HepG2 (cell line): ENCODE data around the gene LTC4S. TPM values are rescaled to one million over a fixed set of nuclear protein-coding genes. Genes with fewer than 3 reads are reported as not detected.

Experiments
- ATF4 ChIP-seq, 2 experiments: fragments of 450-650 bp in 1 of 2; sonication (generic) in 1 of 2; formaldehyde crosslinking; IDR thresholded peaks; 2 replicates each; pipeline versions ENCODE4 v1.5.0 to v1.8.0; 2020 to 2022; ENCODE audit warnings: mild to moderate bottlenecking in 1 of 2, missing genetic modification reagents in 1 of 2
- BATF2 ChIP-seq: sonication (generic); formaldehyde crosslinking; IDR thresholded peaks from 2 replicates; pipeline ENCODE4 v1.8.0; 2022; ENCODE audit warnings: mild to moderate bottlenecking, missing genetic modification reagents, moderate library complexity
- FOXA1 ChIP-seq, 2 experiments: fragments of 450-650 bp in 1 of 2; sonication (generic) in 1 of 2; formaldehyde crosslinking in 1 of 2; IDR thresholded peaks; 2 replicates each; pipeline versions ENCODE4 v1.4.0 to v1.6.1; 2016 to 2020; ENCODE audit warnings: missing genetic modification reagents in 1 of 2
- GFI1 ChIP-seq: sonication (generic); formaldehyde crosslinking; IDR thresholded peaks from 2 replicates; pipeline ENCODE4 v1.5.0; 2020; ENCODE audit warnings: missing genetic modification reagents, mild to moderate bottlenecking, borderline replicate concordance
- MAF1 ChIP-seq: sonication (generic); formaldehyde crosslinking; IDR thresholded peaks from 2 replicates; pipeline ENCODE4 v1.5.0; 2020; ENCODE audit warnings: missing genetic modification reagents, borderline replicate concordance
- PAF1 ChIP-seq: IDR thresholded peaks from 2 replicates; pipeline ENCODE4 v1.6.1; 2016; ENCODE audit warnings: missing genetic modification reagents, missing compliant biosample characterization
- SMAD3 ChIP-seq: sonication (generic); formaldehyde crosslinking; IDR thresholded peaks from 2 replicates; pipeline ENCODE4 v1.4.0; 2020; ENCODE audit warnings: missing genetic modification reagents
- TRIM24 ChIP-seq: sonication (generic); formaldehyde crosslinking; IDR thresholded peaks from 2 replicates; pipeline ENCODE4 v1.8.0; 2022; ENCODE audit warnings: mild to moderate bottlenecking, missing genetic modification reagents
- ZBTB10 ChIP-seq: sonication (generic); formaldehyde crosslinking; IDR thresholded peaks from 2 replicates; pipeline ENCODE4 v1.4.0; 2020; ENCODE audit warnings: missing genetic modification reagents, borderline replicate concordance
- ZNF546 ChIP-seq: sonication (generic); formaldehyde crosslinking; conservative IDR thresholded peaks from 2 replicates; pipeline ENCODE4 v1.8.1; 2023; ENCODE audit warnings: mild to moderate bottlenecking, missing genetic modification reagents
- ZNF557 ChIP-seq: sonication (generic); formaldehyde crosslinking; IDR thresholded peaks from 2 replicates; pipeline ENCODE4 v1.4.0; 2020; ENCODE audit warnings: missing genetic modification reagents
- ZNF616 ChIP-seq: sonication (generic); formaldehyde crosslinking; IDR thresholded peaks from 2 replicates; pipeline ENCODE4 v1.5.0; 2020; ENCODE audit warnings: low read depth, mild to moderate bottlenecking, missing genetic modification reagents
- ZNF772 ChIP-seq: sonication (generic); formaldehyde crosslinking; IDR thresholded peaks from 2 replicates; pipeline ENCODE4 v1.5.0; 2020; ENCODE audit warnings: mild to moderate bottlenecking, missing genetic modification reagents
- ZNF883 ChIP-seq: sonication (generic); formaldehyde crosslinking; IDR thresholded peaks from 2 replicates; pipeline ENCODE4 v1.5.1; 2020; ENCODE audit warnings: mild to moderate bottlenecking, missing genetic modification reagents; ENCODE audit errors: not compliant biosample characterization
- polyA plus RNA-seq, 8 experiments: library from polyadenylated mRNA; depleted of rRNA in 3 of 8; stranded (reverse) in 7 of 8; unstranded in 1 of 8; fragments of >200 nt; fragmentation: Illumina TruSeq in 4 of 8; extraction: Trizol in 4 of 8; gene quantifications; 2 replicates each; pipeline versions ENCODE4 v1.2.1 to v1.2.3, GENCODE V29; 2011 to 2016; ENCODE audit warnings: low read depth in 4 of 8, missing spikeins in 1 of 8, mixed read lengths in 1 of 8; ENCODE audit not compliant: insufficient read depth in 1 of 8
- total RNA-seq, 5 experiments: library from RNA; depleted of rRNA; stranded (reverse); fragments of >200 nt; fragmentation: Illumina TruSeq; extraction: Trizol; gene quantifications; 2 replicates each; pipeline ENCODE4 v1.2.3, GENCODE V29; 2016; ENCODE audit warnings: low read depth in 1 of 5
- TF ChIP-seq, protein P1 (sequence below): sonication (generic); formaldehyde crosslinking; IDR thresholded peaks from 2 replicates; pipeline ENCODE4 v1.8.1; 2023; ENCODE audit warnings: mild to moderate bottlenecking, missing genetic modification reagents
- TF ChIP-seq, protein P2 (sequence below): sonication (generic); formaldehyde crosslinking; IDR thresholded peaks from 2 replicates; pipeline ENCODE4 v1.4.0; 2020; ENCODE audit warnings: missing genetic modification reagents, low read depth, mild to moderate bottlenecking, borderline replicate concordance
- TF ChIP-seq, protein P3 (sequence below): sonication (generic); formaldehyde crosslinking; IDR thresholded peaks from 2 replicates; pipeline ENCODE4 v1.4.0; 2020; ENCODE audit warnings: missing genetic modification reagents, borderline replicate concordance

LTC4S gene
- total and polyA plus RNA-seq, 2 of the 13 experiments (the other 11 are each of a cell fraction or from before 2014, with no cell fraction given) = 0.35 TPM; not detected in 1

GRCh38 chr5:179806250-179807048 lies 12.7 kb downstream of the LTC4S start, which contains the start of gene MGAT4B (continued):
- TF ChIP-seq BATF2 = no peak; the same call in 1 of the 2 replicates
- no peak for TF ChIP-seq ZNF772 (CRISPR knock-in tag)
- TF ChIP-seq ZNF883 = no peak
- TF ChIP-seq, protein P1, sequence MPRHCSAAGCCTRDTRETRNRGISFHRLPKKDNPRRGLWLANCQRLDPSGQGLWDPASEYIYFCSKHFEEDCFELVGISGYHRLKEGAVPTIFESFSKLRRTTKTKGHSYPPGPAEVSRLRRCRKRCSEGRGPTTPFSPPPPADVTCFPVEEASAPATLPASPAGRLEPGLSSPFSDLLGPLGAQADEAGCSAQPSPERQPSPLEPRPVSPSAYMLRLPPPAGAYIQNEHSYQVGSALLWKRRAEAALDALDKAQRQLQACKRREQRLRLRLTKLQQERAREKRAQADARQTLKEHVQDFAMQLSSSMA = no peak
- TF ChIP-seq ZNF546 (CRISPR knock-in tag) = no peak
- no peak for TF ChIP-seq MAF1 (CRISPR knock-in tag)
- TF ChIP-seq TRIM24 (CRISPR knock-in tag) = no peak
- TF ChIP-seq ZNF557 (CRISPR knock-in tag) = no peak
- 0 out of 2 replicates have a peak, but pooled peaks have one; percentile 30 for TF ChIP-seq GFI1 (CRISPR knock-in tag)
- TF ChIP-seq PAF1 (CRISPR knock-in tag) = no peak
- no peak for TF ChIP-seq ZBTB10 (CRISPR knock-in tag)
- TF ChIP-seq ZNF616 (CRISPR knock-in tag) = no peak
- TF ChIP-seq, protein P2, sequence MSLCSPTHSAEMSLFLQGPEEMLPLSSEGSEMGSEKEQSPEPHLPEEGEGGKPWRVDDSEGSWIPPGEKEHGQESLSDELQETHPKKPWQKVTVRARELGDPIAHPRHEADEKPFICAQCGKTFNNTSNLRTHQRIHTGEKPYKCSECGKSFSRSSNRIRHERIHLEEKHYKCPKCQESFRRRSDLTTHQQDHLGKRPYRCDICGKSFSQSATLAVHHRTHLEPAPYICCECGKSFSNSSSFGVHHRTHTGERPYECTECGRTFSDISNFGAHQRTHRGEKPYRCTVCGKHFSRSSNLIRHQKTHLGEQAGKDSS = 0 out of 2 replicates have a peak, but pooled peaks have one; percentile 16
- no peak for TF ChIP-seq SMAD3 (CRISPR knock-in tag)
- no peak for TF ChIP-seq ATF4 (CRISPR knock-in tag; IDR thresholded peaks at IDR 0.05)
- TF ChIP-seq, protein P3, sequence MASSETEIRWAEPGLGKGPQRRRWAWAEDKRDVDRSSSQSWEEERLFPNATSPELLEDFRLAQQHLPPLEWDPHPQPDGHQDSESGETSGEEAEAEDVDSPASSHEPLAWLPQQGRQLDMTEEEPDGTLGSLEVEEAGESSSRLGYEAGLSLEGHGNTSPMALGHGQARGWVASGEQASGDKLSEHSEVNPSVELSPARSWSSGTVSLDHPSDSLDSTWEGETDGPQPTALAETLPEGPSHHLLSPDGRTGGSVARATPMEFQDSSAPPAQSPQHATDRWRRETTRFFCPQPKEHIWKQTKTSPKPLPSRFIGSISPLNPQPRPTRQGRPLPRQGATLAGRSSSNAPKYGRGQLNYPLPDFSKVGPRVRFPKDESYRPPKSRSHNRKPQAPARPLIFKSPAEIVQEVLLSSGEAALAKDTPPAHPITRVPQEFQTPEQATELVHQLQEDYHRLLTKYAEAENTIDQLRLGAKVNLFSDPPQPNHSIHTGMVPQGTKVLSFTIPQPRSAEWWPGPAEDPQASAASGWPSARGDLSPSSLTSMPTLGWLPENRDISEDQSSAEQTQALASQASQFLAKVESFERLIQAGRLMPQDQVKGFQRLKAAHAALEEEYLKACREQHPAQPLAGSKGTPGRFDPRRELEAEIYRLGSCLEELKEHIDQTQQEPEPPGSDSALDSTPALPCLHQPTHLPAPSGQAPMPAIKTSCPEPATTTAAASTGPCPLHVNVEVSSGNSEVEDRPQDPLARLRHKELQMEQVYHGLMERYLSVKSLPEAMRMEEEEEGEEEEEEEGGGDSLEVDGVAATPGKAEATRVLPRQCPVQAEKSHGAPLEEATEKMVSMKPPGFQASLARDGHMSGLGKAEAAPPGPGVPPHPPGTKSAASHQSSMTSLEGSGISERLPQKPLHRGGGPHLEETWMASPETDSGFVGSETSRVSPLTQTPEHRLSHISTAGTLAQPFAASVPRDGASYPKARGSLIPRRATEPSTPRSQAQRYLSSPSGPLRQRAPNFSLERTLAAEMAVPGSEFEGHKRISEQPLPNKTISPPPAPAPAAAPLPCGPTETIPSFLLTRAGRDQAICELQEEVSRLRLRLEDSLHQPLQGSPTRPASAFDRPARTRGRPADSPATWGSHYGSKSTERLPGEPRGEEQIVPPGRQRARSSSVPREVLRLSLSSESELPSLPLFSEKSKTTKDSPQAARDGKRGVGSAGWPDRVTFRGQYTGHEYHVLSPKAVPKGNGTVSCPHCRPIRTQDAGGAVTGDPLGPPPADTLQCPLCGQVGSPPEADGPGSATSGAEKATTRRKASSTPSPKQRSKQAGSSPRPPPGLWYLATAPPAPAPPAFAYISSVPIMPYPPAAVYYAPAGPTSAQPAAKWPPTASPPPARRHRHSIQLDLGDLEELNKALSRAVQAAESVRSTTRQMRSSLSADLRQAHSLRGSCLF = no peak
- TF ChIP-seq FOXA1 (IDR thresholded peaks at IDR 0.05) = no peak
- TF ChIP-seq FOXA1 (CRISPR knock-in tag; IDR thresholded peaks at IDR 0.05) = no peak
